Measurements from ENCODE around the gene RBMS3. TPM values are rescaled to one million over a fixed set of nuclear protein-coding genes. Genes with fewer than 3 reads are reported as not detected.

RBMS3 gene
- total RNA-seq, 3 donors from 2014 or later: 4.6 to 53.6 (median 11.7) TPM

DNA sequence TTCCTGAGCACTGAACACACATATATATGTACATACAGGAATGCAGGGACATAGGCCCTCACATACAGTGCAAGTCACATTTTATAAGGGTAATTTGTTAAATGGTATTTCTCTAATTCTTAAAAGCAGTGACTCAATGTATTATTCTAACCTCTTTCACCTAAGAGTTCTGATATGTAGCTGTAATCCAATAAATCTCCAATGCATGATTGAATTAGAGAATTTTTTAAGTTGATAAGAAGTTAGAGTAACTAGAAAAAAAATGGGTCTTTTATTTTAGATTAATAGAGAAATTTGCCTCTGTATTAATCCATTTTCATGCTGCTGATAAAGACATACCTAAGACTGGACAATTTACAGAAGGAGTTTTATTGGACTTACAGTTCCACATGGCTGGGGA lies 98.2 kb downstream of the RBMS3 start:
- no peak for ATAC-seq

DNA sequence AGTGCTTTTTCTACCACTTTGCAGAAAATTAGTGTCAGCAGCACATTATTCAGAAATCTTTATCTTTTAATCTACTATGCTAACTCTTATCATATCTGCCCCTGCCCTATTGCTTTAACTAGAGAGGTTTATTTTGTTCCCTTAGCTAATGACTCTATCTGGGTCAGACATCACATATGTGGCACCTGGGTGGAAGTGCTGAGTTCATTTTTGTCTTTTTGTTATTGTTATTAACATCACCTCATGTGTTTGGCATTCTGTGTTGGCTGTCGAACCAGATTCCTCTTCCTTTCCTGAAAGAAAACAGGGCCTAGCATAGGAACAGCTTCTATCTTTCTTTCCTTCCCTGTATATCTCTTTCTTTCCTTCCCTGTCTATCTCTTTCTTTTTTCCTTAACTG lies 100.7 kb downstream of the RBMS3 start:
- intact Hi-C loops (cut with DNase I, micrococcal nuclease): no loop called here
- H3K9me3 ChIP-seq: no peaks in the 10 kb centered on the region
- H3K36me3 ChIP-seq (ENCODE audit: low read depth): no peaks in the 10 kb centered on the region
- H3K4me3 ChIP-seq: no peak overlapping the region
- H3K4me1 ChIP-seq (ENCODE audit: low read depth): no peaks in the 10 kb centered on the region
- ATAC-seq: no peak
- TF ChIP-seq CTCF (IDR thresholded peaks at IDR 0.05): no peak
- no peak for DNase-seq

More for the DNA sequence above, 98.2 kb downstream of the RBMS3 start:
- Histone ChIP-seq H3K4me1 (ENCODE audit: low read depth) (no peaks in the 10 kb centered on the region), H3K36me3 (ENCODE audit: low read depth) (no peaks in the 10 kb centered on the region), H3K4me3 (no peak overlapping the region), H3K9me3 (no peaks in the 10 kb centered on the region)
- intact Hi-C loops (cut with DNase I, micrococcal nuclease): no loop called here
- no peak for TF ChIP-seq CTCF (IDR thresholded peaks at IDR 0.05)
- DNase-seq: no peak

GRCh38 chr3:29382409-29382808 lies 101.5 kb downstream of the RBMS3 start:
- DNase-seq: no peak
- Histone ChIP-seq H3K36me3 (ENCODE audit: low read depth) (no peaks in the 10 kb centered on the region), H3K4me1 (ENCODE audit: low read depth) (no peaks in the 10 kb centered on the region), H3K9me3 (no peaks in the 10 kb centered on the region), H3K4me3 (no peak overlapping the region)
- no peak for ATAC-seq
- TF ChIP-seq CTCF (IDR thresholded peaks at IDR 0.05): no peak
- intact Hi-C loops (cut with DNase I, micrococcal nuclease): no loop called here

DNA sequence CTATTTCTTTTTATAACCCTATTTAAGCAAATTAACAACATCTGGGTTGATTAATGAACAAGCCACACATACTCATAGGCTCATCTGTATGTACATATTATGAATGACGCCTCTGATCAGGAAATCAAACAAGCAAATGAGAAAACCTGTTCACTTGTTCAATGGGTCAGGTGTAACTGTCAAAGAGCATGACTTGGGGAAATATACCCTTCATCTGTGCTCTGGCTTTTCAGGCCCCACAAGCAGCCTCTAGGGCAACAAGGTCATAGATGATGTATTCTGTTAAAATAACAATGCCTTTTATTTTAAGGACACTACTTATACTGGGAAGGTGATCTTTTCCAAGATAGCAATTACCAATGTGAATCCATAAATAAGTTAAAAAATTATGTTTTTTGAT lies 102.0 kb downstream of the RBMS3 start:
- Histone ChIP-seq H3K9me3 (no peaks in the 10 kb centered on the region), H3K4me1 (ENCODE audit: low read depth) (no peaks in the 10 kb centered on the region), H3K4me3 (no peak overlapping the region), H3K36me3 (ENCODE audit: low read depth) (no peaks in the 10 kb centered on the region)
- ATAC-seq (no peak), DNase-seq (no peak)
- no peak for TF ChIP-seq CTCF (IDR thresholded peaks at IDR 0.05)
- intact Hi-C loops (cut with DNase I, micrococcal nuclease): no loop called here

DNA sequence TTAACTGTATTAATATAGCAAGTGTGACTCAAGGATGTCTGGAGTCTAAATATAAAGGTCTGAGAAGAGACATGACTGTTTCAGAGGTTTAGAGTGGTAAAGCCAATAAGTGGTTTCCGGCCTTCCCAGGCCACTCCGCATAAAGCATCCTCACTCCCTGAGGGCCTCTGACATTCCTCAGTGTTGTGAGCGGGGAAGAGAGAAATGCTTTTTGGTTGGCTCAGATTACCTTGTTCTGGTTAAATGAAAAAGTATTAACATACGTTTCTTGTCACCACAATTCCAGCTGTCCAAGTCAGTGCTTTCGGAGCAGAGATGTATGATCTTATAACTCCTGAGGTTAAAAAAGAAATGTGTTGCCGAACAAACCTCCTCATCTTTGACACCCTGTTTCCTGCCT lies 103.8 kb downstream of the RBMS3 start:
- ATAC-seq: no peak
- Histone ChIP-seq H3K4me1 (ENCODE audit: low read depth) (no peaks in the 10 kb centered on the region), H3K4me3 (no peak overlapping the region), H3K36me3 (ENCODE audit: low read depth) (no peaks in the 10 kb centered on the region), H3K9me3 (no peaks in the 10 kb centered on the region)
- intact Hi-C loops (cut with DNase I, micrococcal nuclease): no loop called here
- no peak for DNase-seq
- TF ChIP-seq CTCF (IDR thresholded peaks at IDR 0.05): no peak
